Measurements from ENCODE around the gene COL25A1.
"Not testable (repeated sequence)": the region's sequence is repeated elsewhere in the genome, so short reads cannot be mapped to it uniquely, and the experiment has no call there.

COL25A1 gene

GRCh38 chr4:108950158-108950915 lies 352.1 kb downstream of the COL25A1 start:
- DNase-seq (ENCODE audit: low spot score) = no peak

DNA sequence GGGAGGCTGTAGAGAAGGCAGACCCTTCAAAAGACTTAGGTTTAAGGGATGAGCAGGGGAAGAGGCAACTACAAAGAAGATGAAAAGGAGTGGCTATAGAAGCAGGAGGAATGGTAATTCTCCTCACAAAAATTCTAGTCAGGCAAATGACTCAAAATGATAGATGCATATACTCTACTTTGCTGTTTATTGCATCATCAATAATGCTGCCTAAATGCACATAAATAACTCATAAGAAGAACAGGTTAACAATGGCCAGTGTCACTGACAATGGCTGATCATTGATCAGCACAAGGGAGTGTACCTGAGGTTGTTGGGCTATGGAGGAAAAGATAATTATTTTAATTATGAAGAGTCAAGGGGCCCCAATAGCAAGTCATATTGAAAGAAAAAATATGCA lies 354.9 kb downstream of the COL25A1 start:
- DNase-seq (ENCODE audit: low spot score) = no peak

DNA sequence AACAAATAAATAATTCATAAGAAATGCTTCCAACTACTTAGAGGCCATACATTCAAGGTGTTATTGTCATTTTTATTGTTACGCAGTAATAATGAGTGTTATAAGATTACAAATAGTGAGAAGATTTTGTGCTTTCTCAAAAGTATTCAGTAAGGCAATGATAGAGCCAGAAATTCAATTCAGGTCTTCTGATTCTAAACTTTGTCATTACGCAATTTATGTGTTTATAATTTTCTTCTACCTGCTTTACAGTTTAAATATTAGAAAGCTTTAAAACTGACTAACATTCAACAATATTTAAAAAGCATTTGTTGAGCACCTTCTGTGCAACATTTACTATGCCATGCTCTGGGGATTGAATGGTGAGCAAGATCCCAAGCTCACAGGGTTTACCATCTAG lies 356.2 kb downstream of the COL25A1 start:
- DNase-seq (ENCODE audit: low spot score) = no peak

DNA sequence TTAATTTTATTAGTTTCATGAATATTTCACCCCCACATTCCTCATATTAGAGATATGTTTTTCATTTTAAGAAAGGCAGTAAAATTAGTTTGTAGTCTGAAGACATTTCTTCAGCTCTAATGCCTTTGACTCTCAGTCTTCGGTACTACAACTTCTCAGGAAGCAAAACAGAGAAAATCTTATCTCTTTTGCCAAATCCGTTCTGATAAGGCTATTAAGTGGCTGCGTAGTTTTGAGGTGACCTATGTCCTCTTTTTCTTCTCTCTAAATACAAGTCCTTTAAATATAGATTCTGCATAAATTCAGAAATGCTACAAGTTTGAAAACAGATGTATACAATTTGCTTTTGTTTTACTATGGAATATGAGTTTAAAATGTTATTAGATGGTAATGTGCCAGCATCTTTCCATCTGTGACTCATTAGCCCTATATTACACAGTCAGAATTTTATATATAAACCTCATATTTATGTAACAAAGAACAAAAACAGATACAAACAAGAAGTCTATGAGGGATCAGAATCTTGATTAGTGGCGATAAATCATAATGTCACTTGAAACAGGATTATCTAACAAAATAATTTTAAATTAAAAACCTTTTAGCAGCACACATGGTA lies 358.4 kb downstream of the COL25A1 start:
- DNase-seq (ENCODE audit: low spot score) = no peak

GRCh38 chr4:108943371-108943770 lies 359.1 kb downstream of the COL25A1 start:
- DNase-seq (ENCODE audit: low spot score) = no peak

DNA sequence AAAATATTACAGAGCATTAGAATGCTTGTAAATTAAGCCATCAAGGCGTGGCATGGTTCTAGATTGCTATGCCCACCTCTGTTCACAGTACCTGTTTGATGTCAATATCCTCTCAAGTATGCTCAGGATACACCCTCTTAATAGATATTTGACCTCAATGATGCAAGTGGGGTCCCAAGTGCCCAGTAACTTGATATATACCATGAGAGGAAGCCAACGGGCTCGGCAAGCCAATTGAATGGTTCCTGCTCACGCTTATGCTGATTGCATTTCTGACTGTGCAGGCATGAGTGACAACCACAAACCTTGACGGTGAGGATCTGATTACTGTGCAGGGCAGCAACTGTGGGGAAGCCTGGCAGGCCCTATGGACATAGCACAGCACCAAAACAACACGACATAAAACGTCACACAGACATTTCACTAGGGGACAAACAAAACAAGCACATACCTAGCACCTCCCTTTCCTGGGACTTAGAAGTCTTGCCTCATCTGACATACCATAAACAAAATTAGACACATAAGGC lies 360.5 kb downstream of the COL25A1 start:
- DNase-seq (ENCODE audit: low spot score) = no peak

GRCh38 chr4:108940634-108941033 lies 361.8 kb downstream of the COL25A1 start:
- no peak for DNase-seq (ENCODE audit: low spot score)

DNA sequence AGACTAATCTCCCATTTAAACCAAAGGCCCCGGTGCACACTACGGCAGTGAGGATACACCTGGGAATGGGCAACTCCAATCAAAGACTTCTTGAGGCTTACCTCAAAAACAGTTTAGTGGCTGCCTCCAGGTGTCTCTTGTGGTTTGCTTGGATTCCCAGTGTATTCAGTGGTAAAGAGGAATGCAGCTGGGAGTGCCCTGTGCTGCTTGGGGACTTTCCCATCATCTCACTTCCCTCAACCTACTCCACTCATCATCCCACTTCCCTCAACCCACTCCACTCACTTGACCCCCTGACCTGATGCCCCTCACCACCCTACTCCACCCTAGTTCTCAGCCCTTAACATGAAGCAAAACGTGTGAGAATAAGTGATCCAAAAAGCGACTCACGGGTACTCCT lies 362.3 kb downstream of the COL25A1 start:
- DNase-seq (ENCODE audit: low spot score) = no peak

- DNase-seq (ENCODE audit: low spot score) = no peak
Measured at GRCh38 chr4:108937066-108937465, 365.4 kb downstream of the COL25A1 start.

DNA sequence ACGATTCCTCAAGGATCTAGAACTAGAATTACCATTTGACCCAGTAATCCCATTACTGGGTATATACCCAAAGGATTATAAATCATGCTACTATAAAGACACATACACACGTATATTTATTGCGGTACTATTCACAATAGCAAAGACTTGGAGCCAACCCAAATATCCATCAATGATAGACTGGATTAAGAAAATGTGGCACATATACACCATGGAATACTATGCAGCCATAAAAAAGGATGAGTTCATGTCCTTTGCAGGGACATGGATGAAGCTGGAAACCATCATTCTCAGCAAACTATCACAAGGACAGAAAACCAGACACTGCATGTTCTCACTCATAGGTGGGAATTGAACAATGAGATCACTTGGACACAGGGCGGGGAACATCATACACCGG lies 368.5 kb downstream of the COL25A1 start:
- not testable (repeated sequence) for DNase-seq (ENCODE audit: low spot score)

- DNase-seq (ENCODE audit: low spot score) = no peak
Measured at GRCh38 chr4:108933046-108933445, 369.4 kb downstream of the COL25A1 start.

DNA sequence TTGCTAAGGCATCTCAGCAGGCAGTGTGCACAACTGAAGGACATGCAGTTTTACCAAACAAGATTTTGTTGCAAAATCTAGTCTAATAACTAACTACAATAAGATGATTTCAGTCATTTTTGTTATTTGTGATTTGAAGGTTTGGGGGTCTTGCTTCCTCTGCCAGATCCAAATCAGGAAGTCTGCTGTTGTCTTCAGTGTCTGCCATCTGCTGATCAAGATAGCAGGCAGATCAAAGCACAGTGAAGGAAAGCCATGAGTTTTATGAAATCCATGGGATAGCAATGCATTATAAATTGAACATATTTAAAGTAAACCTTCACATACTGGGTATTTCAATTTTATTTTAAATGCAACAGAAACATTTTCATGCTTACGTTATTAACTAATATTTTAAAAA lies 370.5 kb downstream of the COL25A1 start:
- DNase-seq (ENCODE audit: low spot score) = no peak

GRCh38 chr4:108930186-108930585 lies 372.3 kb downstream of the COL25A1 start:
- no peak for DNase-seq (ENCODE audit: low spot score)

GRCh38 chr4:108926781-108927180 lies 375.7 kb downstream of the COL25A1 start:
- no peak for DNase-seq (ENCODE audit: low spot score)

- DNase-seq (ENCODE audit: low spot score) = no peak
Measured at GRCh38 chr4:108926061-108926460, 376.4 kb downstream of the COL25A1 start.

DNA sequence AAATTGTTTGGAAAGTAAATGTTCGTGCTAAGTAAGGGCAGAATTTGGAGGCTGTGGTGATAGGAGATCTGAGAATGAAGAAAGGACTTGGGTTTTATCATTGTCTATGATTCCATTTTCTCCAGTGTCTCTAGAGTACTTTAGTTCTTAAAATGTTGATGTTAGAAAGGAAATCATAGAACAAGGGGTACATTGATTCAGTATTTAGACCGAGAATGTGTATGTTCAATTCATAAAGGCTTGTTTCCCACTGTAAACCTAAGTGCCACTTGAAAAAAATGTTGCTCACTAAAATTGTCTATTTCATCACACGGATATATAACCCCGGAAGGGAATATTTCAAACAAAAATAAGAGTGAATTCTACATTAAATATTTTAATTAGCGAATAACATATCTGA lies 380.3 kb downstream of the COL25A1 start:
- no peak for DNase-seq (ENCODE audit: low spot score)

DNA sequence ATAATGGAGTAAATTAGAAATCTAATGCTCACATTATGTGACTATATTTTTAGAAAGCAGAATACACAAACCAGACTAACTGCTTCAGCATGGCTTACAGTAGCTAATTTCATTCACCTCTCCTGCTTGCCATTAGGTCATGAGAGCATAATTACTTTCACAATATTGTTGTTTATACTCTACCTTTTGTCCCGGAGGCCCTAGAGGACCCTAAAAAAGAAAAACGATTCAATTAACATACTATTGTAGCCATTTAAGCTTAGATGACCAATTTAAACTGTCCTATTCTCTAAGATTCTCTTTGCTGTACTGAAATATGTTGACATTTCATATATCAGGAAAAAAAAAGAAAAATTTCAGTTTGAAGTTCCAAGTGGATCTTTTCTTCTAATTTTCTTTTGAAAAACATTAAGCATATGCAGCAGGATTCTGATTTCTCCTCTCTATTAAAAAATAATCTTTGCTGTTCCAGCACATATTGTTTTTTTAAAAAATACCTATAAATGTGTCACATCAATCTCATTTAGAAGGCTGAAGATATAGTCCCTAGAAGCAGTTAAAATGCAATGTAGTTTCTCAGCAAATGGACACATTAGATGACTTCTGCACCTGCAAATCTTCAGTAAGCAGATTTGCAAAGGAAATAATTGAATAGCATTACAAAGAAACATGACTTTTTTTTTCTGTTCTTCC lies 381.9 kb downstream of the COL25A1 start:
- no peak for DNase-seq (ENCODE audit: low spot score)

DNA sequence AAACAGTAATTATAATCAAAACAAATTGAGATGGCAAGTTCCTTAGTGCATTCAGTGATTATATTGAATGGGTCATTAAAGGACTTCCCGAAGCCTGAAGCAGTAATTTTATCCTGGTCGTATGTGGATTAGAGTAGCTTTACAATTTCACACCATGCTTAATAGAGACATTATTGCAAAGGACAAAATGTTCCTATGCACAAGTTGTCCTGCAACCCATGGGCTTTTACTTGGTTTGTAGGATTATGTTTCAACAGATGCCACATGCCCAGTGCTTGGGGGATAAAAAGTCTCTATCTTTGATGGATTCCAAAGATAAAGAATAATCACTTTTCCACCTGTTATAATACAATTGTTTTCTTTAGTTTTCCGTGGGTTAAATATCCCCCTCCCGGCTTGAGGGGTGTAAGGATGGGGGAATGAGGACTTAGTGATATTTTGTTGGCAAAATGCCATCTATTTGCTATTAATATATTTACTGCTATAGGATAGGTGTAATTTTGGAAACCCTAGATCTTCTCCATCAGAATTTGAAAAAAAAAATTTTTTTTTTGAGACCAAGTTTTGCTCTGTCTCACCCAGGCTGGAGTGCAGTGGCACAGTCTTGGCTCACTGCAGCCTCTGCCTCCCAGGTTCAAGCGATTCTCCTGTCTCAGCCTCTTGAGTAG lies 383.1 kb downstream of the COL25A1 start:
- DNase-seq (ENCODE audit: low spot score) = no peak

GRCh38 chr4:108917255-108917654 lies 385.2 kb downstream of the COL25A1 start:
- DNase-seq (ENCODE audit: low spot score) = no peak

- DNase-seq (ENCODE audit: low spot score) = no peak
Measured at GRCh38 chr4:108916638-108917037, 385.8 kb downstream of the COL25A1 start.

DNA sequence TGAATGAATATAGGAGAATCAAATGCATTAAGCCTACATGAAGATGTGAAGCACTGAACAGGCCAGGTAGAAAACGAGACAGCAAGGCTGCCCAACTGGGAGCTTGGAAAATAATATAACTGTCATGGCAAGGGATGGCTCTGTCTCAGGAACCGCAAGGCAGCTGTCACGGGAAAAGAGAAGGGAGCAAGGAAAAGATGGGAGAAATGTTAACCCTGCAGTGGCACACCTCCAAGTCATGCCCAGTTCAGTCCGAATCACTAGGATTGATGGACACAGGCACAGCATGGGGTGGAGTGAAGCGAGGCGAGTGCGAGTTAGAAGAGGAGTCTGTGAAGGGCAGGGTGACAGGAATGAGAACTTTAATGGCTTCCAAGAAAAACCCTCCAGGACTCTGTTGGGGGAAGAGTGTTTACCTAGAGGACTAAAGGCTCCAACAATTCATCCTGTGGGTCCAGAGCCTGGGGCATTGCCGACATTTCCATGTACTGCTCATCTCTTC lies 395.5 kb downstream of the COL25A1 start:
- DNase-seq (ENCODE audit: low spot score) = no peak

- no peak for DNase-seq (ENCODE audit: low spot score)
Measured at GRCh38 chr4:108906006-108906405, 396.5 kb downstream of the COL25A1 start.
